GM18909 (cell line): ENCODE data around the gene FBXW9.
"Not testable (repeated sequence)": the region's sequence is repeated elsewhere in the genome, so short reads cannot be mapped to it uniquely, and the experiment has no call there.

Experiments
- ATAC-seq: cut with Tn5 transposase; IDR thresholded peaks from one replicate; pipeline ENCODE4 v1.9.1; 2021; ENCODE audit warnings: mild to moderate bottlenecking; ENCODE audit not compliant: unreplicated experiment, poor library complexity

Gene FBXW9

GRCh38 chr19:12687496-12688196 lies 8.8 kb downstream of the FBXW9 start, which contains the start of gene GNG14:
Gene GNG14, plus strand, starts transcription at chr19:12687998. Its CDS starts 51 bp downstream, at chr19:12688049.
- ATAC-seq, result no peak

DNA sequence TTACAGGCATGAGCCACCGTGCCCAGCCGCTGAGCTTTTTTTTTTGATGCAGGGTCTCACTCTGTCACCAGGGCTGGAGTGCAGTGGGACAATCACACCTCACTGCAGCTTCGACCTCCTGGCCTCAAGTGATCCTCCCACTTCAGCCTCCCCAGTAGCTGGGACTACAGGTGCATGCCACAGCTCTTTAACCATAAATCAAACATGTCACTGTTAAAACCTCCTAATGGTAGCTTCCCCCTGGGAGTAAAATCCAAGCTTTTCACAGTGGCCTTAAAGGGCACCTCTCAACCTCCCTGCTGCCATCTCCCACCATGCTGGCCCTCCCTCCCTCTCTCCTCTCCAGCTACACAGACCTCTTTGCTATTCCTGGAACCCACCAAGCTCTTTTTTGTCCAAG lies 10.6 kb downstream of the FBXW9 start:
- no peak for ATAC-seq

- peak; percentile 73 for ATAC-seq
Measured at GRCh38 chr19:12681074-12681987, 15.1 kb downstream of the FBXW9 start, which contains the start of gene DHPS. Gene DHPS, minus strand, starts transcription at chr19:12681880. Its CDS starts 114 bp downstream, at chr19:12681766.

DNA sequence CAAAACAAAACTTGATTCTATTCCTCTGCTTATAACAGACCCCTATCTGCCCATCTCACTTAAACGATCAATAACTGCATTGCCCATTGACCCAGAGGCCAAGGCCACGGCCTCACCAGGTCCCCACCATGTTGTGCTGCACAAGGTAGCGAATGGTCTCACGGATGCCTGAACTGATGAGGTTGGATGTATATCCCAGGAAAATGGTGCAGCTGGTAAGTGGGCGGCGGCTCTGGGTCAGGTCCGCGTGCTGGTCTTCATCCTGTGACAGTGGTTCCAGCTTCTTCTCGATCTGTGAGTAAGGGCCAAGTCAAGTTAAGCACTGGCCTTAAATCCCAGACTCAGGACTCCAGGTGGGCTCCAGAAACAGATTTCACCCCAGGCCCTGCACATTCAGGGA lies 16.4 kb downstream of the FBXW9 start:
- no peak for ATAC-seq

- not testable (repeated sequence) for ATAC-seq
Measured at GRCh38 chr19:12678039-12678438, 18.4 kb downstream of the FBXW9 start.

GRCh38 chr19:12676928-12677327 lies 19.5 kb downstream of the FBXW9 start:
- ATAC-seq, result no peak

- ATAC-seq, result no peak
Measured at GRCh38 chr19:12676384-12676792, 20.0 kb downstream of the FBXW9 start.

- ATAC-seq, result no peak
Measured at GRCh38 chr19:12675940-12676339, 20.5 kb downstream of the FBXW9 start.

GRCh38 chr19:12675399-12675798 lies 21.0 kb downstream of the FBXW9 start:
- ATAC-seq, result no peak

GRCh38 chr19:12672744-12673143 lies 23.7 kb downstream of the FBXW9 start:
- no peak for ATAC-seq

GRCh38 chr19:12670159-12670928 lies 26.1 kb downstream of the FBXW9 start:
- no peak for ATAC-seq

DNA sequence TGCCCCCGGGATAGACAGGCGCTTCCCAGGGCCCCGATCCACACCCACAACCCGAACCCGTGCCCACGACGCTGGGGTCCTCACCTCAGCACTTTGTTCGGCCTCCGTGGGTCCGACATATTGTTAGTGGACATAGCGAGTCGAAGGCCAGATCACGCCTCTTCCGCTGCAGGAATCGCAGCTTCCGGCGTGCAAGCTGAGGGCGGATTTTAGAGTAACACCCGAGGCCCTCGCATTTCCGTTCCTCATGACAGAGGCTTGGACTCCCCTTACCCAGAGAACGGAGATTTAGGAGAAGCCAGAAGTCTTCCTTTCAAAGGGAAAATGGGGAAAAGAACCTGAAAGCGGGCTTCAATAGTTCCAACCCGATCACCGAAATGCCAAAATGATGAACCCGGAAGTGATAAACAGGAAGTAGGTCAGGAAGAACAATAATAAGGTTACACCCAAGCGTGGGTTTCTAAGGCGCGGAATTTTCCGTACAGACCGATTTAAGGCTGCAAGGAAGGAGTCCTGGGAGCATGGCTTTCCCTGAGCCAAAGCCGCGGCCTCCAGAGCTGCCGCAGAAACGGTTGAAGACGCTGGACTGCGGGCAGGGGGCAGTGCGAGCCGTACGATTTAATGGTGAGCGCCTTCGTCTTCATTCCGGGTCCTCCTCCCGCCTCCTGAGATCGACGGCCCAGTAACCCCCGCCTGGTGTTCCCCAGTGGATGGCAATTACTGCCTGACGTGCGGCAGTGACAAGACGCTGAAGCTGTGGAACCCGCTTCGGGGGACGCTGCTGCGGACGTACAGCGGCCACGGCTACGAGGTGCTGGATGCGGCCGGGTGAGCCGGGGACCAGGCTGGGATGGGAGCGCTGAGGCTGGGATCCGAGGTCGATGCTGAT lies 26.9 kb downstream of the FBXW9 start:
- ATAC-seq, result no peak

DNA sequence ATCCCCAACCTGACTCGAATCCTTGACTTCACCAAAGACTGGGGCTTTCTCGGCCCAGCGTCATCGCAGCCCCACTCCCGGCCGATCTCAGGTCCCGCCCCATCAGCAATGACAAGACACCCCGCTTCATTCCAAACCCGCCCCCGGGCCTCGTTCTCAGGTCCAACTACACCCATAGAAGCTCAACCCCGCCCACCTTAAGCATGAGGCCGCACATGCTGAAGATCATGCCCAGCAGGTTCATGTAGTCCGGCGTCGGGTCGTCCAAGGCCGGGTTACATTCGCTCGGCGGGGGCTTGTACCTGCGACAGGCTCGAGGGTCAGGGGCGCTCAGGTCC lies 27.5 kb downstream of the FBXW9 start:
- ATAC-seq, result no peak

DNA sequence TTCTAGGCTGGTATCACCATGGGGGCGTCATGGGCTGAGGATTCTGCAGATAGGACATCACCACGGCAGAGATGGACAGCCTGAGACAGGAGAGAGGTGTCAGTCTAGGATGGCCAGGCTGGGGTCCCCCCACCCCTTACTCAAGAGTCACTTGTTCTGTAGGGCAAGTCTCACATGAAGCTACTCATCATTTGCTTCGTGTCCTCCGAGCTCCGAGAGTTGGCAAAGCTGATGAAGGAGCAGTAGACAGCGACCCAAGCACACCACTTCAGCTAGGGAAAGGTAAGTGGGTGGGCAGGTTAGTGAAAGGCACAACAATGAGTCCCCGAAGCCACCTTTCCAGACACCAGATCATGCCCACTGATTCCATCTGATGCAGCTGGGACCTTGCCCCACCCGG lies 28.1 kb downstream of the FBXW9 start:
- ATAC-seq, result no peak

DNA sequence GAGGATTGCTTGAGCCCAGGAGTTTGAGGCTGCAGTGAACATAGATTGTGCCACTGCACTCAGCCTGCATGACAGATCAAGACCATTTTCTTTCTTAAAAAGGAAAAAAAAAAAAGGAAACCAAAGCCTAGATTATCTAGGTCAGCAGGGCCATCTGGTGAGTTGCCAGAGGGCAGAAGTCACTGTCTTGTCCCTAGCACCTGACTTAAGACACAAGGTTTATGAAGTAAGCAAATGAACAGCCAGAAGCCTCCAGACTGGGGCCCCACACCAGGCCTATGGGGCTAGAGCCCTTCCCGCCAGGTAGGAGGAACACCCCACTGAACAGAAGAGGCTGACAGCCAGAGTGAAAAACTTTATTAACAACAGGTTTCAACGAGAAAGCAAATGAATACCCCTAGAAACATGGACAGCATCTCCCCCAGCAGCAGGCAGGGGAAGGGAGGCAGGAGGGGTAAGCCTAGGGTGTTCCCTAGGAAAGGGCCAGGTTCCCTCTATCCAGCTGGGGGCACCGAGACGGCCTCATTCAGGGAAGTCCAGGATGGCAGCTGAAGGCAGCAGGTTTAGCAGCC lies 28.6 kb downstream of the FBXW9 start:
- ATAC-seq, result no peak

DNA sequence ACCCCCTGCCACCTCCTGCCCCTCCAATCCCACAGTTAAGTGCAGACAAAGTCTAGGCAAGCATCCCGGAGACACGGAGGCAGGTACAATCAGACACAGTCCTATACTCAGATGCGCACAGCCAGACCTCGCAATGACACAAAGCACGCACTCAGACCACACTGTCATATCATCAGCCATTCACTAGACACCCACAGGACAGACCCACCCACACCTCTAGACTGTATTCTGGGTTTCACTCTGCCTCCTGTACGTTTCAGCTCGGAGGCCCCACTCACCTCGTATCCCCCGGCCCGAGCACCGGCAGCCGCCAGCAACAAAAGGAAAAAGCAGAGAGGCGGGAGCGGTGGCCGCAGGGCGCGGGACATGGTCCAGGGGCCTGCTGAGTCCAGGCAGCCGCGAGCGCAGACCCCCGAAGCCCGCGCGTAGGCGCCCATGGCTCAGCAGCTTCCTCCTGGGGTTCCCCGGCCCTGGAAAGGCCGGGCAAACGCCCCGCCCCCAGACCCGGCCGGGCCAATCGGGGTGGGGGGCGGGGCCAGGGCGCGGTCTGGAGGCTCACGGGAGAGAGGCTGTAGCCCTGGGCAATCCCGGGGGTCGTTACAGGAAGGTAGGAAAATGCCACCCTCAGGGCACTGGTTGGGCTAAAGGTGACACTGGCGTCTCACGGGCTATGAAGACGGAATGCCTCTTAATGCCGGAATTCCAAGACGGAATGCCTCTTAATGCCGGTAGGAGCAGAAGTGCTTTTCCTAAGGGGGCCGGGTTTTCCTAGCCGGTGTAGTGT lies 30.0 kb downstream of the FBXW9 start, which contains the start of the genes MAN2B1 and WDR83:
Gene MAN2B1, minus strand, starts transcription at position 478 of the 784 bp plus-strand sequence. Its CDS starts 41 bp downstream, at position 437.
Gene WDR83, plus strand, starts transcription at position 543 of the 784 bp plus-strand sequence. CDS start 2,984 bp downstream, outside the sequence.
- peak; percentile 41 for ATAC-seq

DNA sequence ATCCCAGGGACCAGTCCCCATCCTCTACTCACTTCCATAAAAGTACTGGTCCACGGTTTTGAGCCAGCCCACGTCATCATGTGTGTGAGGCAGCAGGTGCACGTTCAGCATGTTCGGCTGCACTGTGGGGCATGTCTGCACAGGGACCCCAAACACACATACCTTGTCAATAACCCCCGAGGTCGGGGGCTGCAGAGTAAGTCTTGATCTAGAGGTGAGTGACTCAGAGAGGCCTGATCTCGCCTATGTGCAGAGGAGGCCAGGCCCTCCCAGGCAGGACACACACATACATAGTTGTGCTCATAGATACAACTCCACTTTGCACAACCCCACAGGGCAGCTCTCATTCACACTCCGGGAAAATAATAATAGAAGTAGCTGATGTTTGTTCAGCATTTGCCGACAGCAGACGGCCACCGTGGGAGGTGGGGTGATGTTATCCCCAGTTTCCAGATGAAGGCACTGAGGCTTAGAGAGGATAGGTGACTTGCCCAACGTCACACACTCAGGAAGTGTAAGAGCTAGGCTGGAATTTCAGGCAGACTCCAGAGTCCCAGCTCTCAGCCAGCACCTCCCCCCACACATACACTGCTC lies 30.7 kb downstream of the FBXW9 start:
- ATAC-seq, result no peak

DNA sequence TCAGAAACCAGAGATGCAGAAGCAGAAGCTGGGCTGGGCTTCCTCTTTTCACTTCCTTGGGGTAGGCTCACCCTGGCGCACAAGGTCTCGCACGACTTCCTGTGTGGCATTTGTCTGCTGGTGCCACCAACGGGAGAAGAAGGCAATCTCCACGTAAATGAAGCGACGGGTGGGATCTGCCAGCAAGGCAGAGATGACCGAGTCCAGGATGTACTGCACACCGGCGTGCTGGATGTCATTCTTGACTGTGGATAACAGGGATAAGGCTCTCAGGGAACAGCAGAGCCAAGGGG lies 31.2 kb downstream of the FBXW9 start:
- ATAC-seq, result no peak
